Mesenchymal stem cell (in vitro differentiated cells and primary cell): Measurements from ENCODE around the gene AJAP1.

ENCODE experiments used
- DNase-seq: peaks from one replicate; pipeline ENCODE4 v3.0.0-alpha.2; 2013
- H2AFZ ChIP-seq: one replicate; pipeline ENCODE4 v1.6.1; 2013; ENCODE audit warnings: low read depth, mild to moderate bottlenecking, control low read depth, inconsistent platforms, low read length, moderate library complexity
- H2AK5ac ChIP-seq: 2 replicates; pipeline ENCODE4 v1.6.1; 2013; ENCODE audit warnings: low read length, moderate library complexity, mild to moderate bottlenecking, inconsistent platforms; ENCODE audit not compliant: severe bottlenecking
- H2BK120ac ChIP-seq: one replicate; pipeline ENCODE4 v1.6.1; 2013; ENCODE audit warnings: low read depth, mild to moderate bottlenecking, inconsistent platforms, low read length, moderate library complexity
- H2BK12ac ChIP-seq, 2 experiments: one replicate each; pipeline ENCODE4 v1.6.1; 2013; ENCODE audit warnings: inconsistent platforms in 2 of 2, low read length in 2 of 2, mild to moderate bottlenecking in 2 of 2, moderate library complexity in 2 of 2, control low read depth in 1 of 2
- H2BK15ac ChIP-seq: one replicate; pipeline ENCODE4 v1.6.1; 2013; ENCODE audit warnings: mild to moderate bottlenecking, low read depth, inconsistent platforms; ENCODE audit not compliant: poor library complexity, severe bottlenecking
- H2BK5ac ChIP-seq: 2 replicates; pipeline ENCODE4 v1.6.1; 2013; ENCODE audit warnings: low read depth, mild to moderate bottlenecking, low read length, control low read depth, inconsistent platforms; ENCODE audit not compliant: poor library complexity, severe bottlenecking
- H3K14ac ChIP-seq, 2 experiments: one replicate each; pipeline ENCODE4 v1.6.1; 2013; ENCODE audit warnings: inconsistent platforms in 2 of 2, low read length in 2 of 2, control low read depth in 1 of 2, mild to moderate bottlenecking in 1 of 2, moderate library complexity in 1 of 2
- H3K18ac ChIP-seq, 2 experiments: one replicate each; pipeline ENCODE4 v1.6.1; 2013; ENCODE audit warnings: inconsistent platforms in 2 of 2, low read length in 2 of 2, control low read depth in 1 of 2, low read depth in 1 of 2, mild to moderate bottlenecking in 1 of 2
- H3K23ac ChIP-seq, 2 experiments: one replicate each; pipeline ENCODE4 v1.6.1; 2013; ENCODE audit warnings: inconsistent platforms in 2 of 2, low read length in 2 of 2, mild to moderate bottlenecking in 2 of 2, moderate library complexity in 2 of 2, control low read depth in 1 of 2
- H3K27ac ChIP-seq: 2 replicates; pipeline ENCODE4 v1.5.1; 2013; ENCODE audit warnings: mild to moderate bottlenecking, moderate library complexity, low read length, control low read depth, inconsistent platforms; ENCODE audit not compliant: poor library complexity, severe bottlenecking
- H3K27me3 ChIP-seq, 2 experiments: 2 replicates each; pipeline versions ENCODE4 v1.6.1 to v1.7.0; 2013; ENCODE audit warnings: low read length in 2 of 2, mild to moderate bottlenecking in 2 of 2, moderate library complexity in 2 of 2, control low read depth in 1 of 2, inconsistent platforms in 1 of 2; ENCODE audit not compliant: control insufficient read depth in 1 of 2, insufficient read depth in 1 of 2
- H3K36me3 ChIP-seq, 2 experiments: 2 replicates each; pipeline versions ENCODE4 v1.6.1 to v1.7.0; 2013; ENCODE audit warnings: low read length in 2 of 2, control low read depth in 1 of 2, inconsistent platforms in 1 of 2, low read depth in 1 of 2, mild to moderate bottlenecking in 1 of 2; ENCODE audit not compliant: insufficient read depth in 2 of 2, control insufficient read depth in 1 of 2
- H3K4ac ChIP-seq, 2 experiments: one replicate each; pipeline ENCODE4 v1.6.1; 2013; ENCODE audit warnings: inconsistent platforms in 2 of 2, low read length in 2 of 2, mild to moderate bottlenecking in 2 of 2, moderate library complexity in 2 of 2, control low read depth in 1 of 2, low read depth in 1 of 2
- H3K4me1 ChIP-seq: 2 replicates; pipeline ENCODE4 v1.6.1; 2013; ENCODE audit warnings: low read depth, low read length, control low read depth; ENCODE audit not compliant: control insufficient read depth, insufficient read depth
- H3K4me2 ChIP-seq: 2 replicates; pipeline ENCODE4 v1.6.1; 2013; ENCODE audit warnings: low read length, mild to moderate bottlenecking, inconsistent platforms; ENCODE audit not compliant: poor library complexity, severe bottlenecking
- H3K4me3 ChIP-seq, 2 experiments: 2 replicates each; pipeline versions ENCODE4 v1.5.1 to v1.7.0; 2013; ENCODE audit warnings: low read length in 2 of 2, mild to moderate bottlenecking in 2 of 2, control low read depth in 1 of 2, low read depth in 1 of 2; ENCODE audit not compliant: insufficient read depth in 1 of 2
- H3K79me1 ChIP-seq: replicated peaks from 2 replicates; pipeline ENCODE4 v1.6.1; 2013; ENCODE audit warnings: mild to moderate bottlenecking, control low read depth, low read length, inconsistent platforms; ENCODE audit not compliant: poor library complexity, severe bottlenecking
- H3K9ac ChIP-seq: 2 replicates; pipeline ENCODE4 v1.7.0; 2013; ENCODE audit warnings: mild to moderate bottlenecking, low read length, moderate library complexity
- H3K9me3 ChIP-seq: 2 replicates; pipeline ENCODE4 v1.7.0; 2013; ENCODE audit warnings: mild to moderate bottlenecking, low read length; ENCODE audit not compliant: control insufficient read depth
- H4K8ac ChIP-seq: one replicate; pipeline ENCODE4 v1.6.1; 2013; ENCODE audit warnings: inconsistent platforms, mild to moderate bottlenecking, low read length, moderate library complexity
- H4K91ac ChIP-seq: one replicate; pipeline ENCODE4 v1.6.1; 2013; ENCODE audit warnings: mild to moderate bottlenecking, low read length, inconsistent platforms
- WGBS: methylation state at CpG from one replicate; pipeline ENCODE4 v1.1.7; 2013; ENCODE audit warnings: mixed read lengths; 5-methylcytosine and 5-hydroxymethylcytosine counted together

Gene AJAP1

DNA sequence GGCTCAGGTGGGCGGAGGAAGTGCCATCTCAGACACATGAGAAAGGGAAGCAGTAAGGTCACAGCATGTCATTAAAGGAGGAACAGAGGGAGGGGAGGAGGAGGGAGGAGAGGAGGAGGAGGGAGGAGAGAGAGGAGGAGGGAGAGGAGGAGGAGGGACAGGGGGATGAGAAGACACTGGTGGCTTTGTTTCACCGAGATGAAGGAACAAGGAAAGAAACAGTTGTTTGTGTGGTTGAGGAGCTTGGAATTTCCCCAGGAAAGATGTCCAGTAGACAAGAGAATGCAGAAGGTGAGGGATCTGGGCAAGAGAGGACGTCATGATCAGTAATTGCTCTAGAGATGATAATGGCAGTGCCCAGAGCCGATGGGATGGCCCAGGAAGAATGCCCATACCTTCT lies 97.7 kb downstream of the AJAP1 start:
- no peak overlapping the region for H3K9ac ChIP-seq
- no peak for DNase-seq
- no peak overlapping the region for H2BK15ac ChIP-seq
- H3K27me3 ChIP-seq, result no peaks in the 10 kb centered on the region
- peaks cover 2% of the 10 kb centered on the region for H3K4me1 ChIP-seq
- no peak overlapping the region for H3K18ac ChIP-seq
- H3K79me1 ChIP-seq, result no peaks in the 10 kb centered on the region
- no peak overlapping the region for H3K4ac ChIP-seq
- no peak overlapping the region for H3K23ac ChIP-seq
- H2BK12ac ChIP-seq, result no peak overlapping the region
- H2BK5ac ChIP-seq, result no peak overlapping the region
- H3K36me3 ChIP-seq, result no peaks in the 10 kb centered on the region
- no peak overlapping the region for H2AFZ ChIP-seq
- no peak overlapping the region for H3K14ac ChIP-seq
- no peak overlapping the region for H2AK5ac ChIP-seq
- H3K27ac ChIP-seq, result no peak overlapping the region
- H3K9me3 ChIP-seq, result peaks cover 10% of the 10 kb centered on the region
- H3K4me2 ChIP-seq, result no peak overlapping the region
- no peak overlapping the region for H4K91ac ChIP-seq
- 56% methylated on average over 4 of the region's 4 CpGs for WGBS
- H4K8ac ChIP-seq, result no peak overlapping the region
- no peak overlapping the region for H2BK120ac ChIP-seq
- H3K4me3 ChIP-seq, result no peak overlapping the region

- no peak overlapping the region for H3K18ac ChIP-seq
Measured at GRCh38 chr1:4754816-4755215, 100.4 kb downstream of the AJAP1 start.

GRCh38 chr1:4755301-4755845 lies 101.0 kb downstream of the AJAP1 start:
- H4K8ac ChIP-seq, result no peak overlapping the region
- H2BK12ac ChIP-seq, result no peak overlapping the region
- H2AK5ac ChIP-seq, result no peak overlapping the region
- no peaks in the 10 kb centered on the region for H3K36me3 ChIP-seq
- WGBS, result 15% methylated on average over 7 of the region's 8 CpGs
- H3K27me3 ChIP-seq, result no peaks in the 10 kb centered on the region
- peaks cover 2% of the 10 kb centered on the region for H3K4me1 ChIP-seq
- H3K18ac ChIP-seq, result no peak overlapping the region
- H3K79me1 ChIP-seq, result no peaks in the 10 kb centered on the region
- H4K91ac ChIP-seq, result no peak overlapping the region
- H3K4me2 ChIP-seq, result no peak overlapping the region
- no peak overlapping the region for H3K14ac ChIP-seq
- peaks cover 10% of the 10 kb centered on the region for H3K9me3 ChIP-seq
- no peak for DNase-seq
- H2BK5ac ChIP-seq, result no peak overlapping the region
- no peak overlapping the region for H3K4ac ChIP-seq
- H3K9ac ChIP-seq, result no peak overlapping the region
- no peak overlapping the region for H3K27ac ChIP-seq
- H3K4me3 ChIP-seq, result no peak overlapping the region
- no peak overlapping the region for H3K23ac ChIP-seq
- no peak overlapping the region for H2BK15ac ChIP-seq
- no peak overlapping the region for H2AFZ ChIP-seq
- H2BK120ac ChIP-seq, result no peak overlapping the region

More at GRCh38 chr1:4754816-4755215, 100.4 kb downstream of the AJAP1 start:
- no peak overlapping the region for H3K4me2 ChIP-seq
- no peak overlapping the region for H2AFZ ChIP-seq
- H2BK12ac ChIP-seq, result no peak overlapping the region
- no peak overlapping the region for H3K14ac ChIP-seq
- H2BK120ac ChIP-seq, result no peak overlapping the region
- H3K4ac ChIP-seq, result no peak overlapping the region
- no peak overlapping the region for H2BK15ac ChIP-seq
- H3K9me3 ChIP-seq, result peaks cover 10% of the 10 kb centered on the region
- H3K23ac ChIP-seq, result no peak overlapping the region
- no peak overlapping the region for H2BK5ac ChIP-seq
- H3K4me3 ChIP-seq, result no peak overlapping the region
- H3K9ac ChIP-seq, result no peak overlapping the region
- WGBS, result 29% methylated on average over 1 of the region's 2 CpGs
- H4K91ac ChIP-seq, result no peak overlapping the region
- H3K27ac ChIP-seq, result no peak overlapping the region
- no peaks in the 10 kb centered on the region for H3K27me3 ChIP-seq
- no peaks in the 10 kb centered on the region for H3K36me3 ChIP-seq
- peaks cover 2% of the 10 kb centered on the region for H3K4me1 ChIP-seq
- no peak overlapping the region for H4K8ac ChIP-seq
- H3K79me1 ChIP-seq, result no peaks in the 10 kb centered on the region
- no peak overlapping the region for H2AK5ac ChIP-seq
- DNase-seq, result no peak

- 81% methylated on average over 8 of the region's 8 CpGs for WGBS
- Histone ChIP-seq H3K9ac (no peak overlapping the region), H4K8ac (no peak overlapping the region), H3K27me3 (no peaks in the 10 kb centered on the region), H3K4me2 (no peak overlapping the region), H3K4me3 (no peak overlapping the region), H3K27ac (no peak overlapping the region), H2BK12ac (no peak overlapping the region), H2BK120ac (no peak overlapping the region), H4K91ac (no peak overlapping the region), H2AFZ (no peak overlapping the region), H3K14ac (no peak overlapping the region), H3K4me1 (peaks cover 2% of the 10 kb centered on the region), H3K23ac (no peak overlapping the region), H3K9me3 (peaks cover 10% of the 10 kb centered on the region), H2BK15ac (no peak overlapping the region), H3K79me1 (no peaks in the 10 kb centered on the region), H3K4ac (no peak overlapping the region), H2BK5ac (no peak overlapping the region), H2AK5ac (no peak overlapping the region), H3K36me3 (no peaks in the 10 kb centered on the region), H3K18ac (no peak overlapping the region)
- DNase-seq, result no peak
Measured at GRCh38 chr1:4755864-4756504, 101.6 kb downstream of the AJAP1 start.
